HG03469 (cell line): ENCODE results near the gene RIMKLB.
"Not testable (repeated sequence)": the region's sequence is repeated elsewhere in the genome, so short reads cannot be mapped to it uniquely, and the experiment has no call there.

Experiments used
- ATAC-seq: cut with Tn5 transposase; IDR thresholded peaks from one replicate; pipeline ENCODE4 v1.9.1; 2021; ENCODE audit warnings: mild to moderate bottlenecking, moderate library complexity, moderate number of reproducible peaks; ENCODE audit not compliant: unreplicated experiment

RIMKLB gene

DNA sequence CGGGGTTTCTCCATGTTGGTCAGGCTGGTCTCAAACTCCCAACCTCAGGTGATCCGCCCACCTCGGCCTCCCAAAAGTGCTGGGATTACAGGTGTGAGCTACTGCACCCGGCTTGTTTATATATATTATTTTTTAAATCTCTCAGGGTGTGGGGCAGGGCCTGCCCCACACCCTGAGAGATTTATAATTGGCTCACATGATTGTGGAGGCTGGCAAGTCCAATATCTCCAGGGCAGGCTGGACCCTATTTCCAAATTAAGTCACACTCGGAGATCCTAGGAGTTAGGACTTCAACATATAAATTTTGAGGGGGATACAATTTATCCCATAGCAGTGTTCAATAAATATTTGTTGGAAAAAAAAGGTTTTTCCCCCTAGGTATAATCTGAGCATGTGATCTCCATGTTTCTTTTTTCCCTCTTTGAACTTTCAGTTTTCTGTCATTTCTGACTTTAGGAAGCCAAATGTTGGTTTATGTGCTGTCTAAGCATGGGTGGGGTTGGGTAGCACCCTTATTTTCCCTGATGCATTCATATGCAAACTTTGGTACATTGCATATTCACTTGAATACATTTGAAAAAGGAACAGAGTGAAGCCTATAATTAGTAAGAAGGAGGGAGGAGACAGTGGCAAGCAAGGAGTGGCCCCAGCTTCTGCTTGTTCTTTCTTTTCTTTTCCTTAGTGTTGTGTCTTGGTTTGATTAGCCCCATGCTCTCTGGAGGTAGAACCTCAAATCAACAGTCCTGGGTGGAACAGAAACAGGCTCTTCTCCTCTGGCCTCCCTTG is 116.0 kb downstream of the RIMKLB start:
- no peak for ATAC-seq

DNA sequence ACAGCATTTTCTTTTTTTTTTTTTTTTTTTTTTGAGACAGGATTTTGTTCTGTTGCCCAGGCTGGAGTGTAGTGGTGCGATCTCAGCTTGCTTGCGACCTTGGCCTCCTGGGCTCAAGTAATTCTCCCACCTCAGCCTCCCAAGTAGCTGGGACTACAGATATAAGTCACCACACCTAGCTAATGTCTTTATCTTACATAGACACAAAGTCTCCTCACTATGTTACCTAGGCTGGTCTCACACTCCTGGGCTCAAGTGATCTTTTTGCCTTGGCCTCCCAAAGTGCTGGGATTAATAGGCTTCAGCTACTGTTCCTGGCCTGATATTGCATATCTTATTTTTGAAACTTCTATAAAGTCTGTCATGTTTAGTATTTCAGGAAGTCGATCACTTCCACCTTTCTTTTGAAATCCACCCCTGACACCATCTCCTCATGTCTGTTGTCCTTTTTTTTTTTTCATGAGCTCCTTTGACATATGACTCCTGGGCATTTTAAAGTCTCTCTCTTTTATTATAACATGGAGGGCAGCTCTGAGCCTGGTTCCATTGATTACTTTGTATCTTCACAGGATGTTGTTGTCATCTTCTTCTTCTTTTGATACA is 118.8 kb downstream of the RIMKLB start:
- ATAC-seq = no peak

DNA sequence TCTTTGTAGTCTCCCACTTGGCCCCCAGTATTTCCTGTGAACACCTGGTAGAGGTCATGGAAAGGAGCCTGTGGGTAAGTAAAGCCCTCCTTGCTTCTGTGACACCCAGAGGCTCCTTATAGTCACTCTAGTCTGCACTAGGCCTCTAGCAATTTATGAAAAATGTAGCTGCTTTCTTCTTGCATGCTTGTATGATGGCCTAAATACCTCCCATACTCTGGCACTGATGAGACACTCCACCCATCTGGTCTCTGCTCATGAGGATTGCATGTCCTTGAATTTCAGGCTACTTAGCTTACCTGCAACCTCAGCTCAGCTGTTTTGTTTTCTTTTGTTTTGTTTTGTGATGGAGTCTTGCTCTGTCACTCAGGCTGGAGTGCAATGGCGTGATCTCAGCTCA is 120.1 kb downstream of the RIMKLB start:
- no peak for ATAC-seq

DNA sequence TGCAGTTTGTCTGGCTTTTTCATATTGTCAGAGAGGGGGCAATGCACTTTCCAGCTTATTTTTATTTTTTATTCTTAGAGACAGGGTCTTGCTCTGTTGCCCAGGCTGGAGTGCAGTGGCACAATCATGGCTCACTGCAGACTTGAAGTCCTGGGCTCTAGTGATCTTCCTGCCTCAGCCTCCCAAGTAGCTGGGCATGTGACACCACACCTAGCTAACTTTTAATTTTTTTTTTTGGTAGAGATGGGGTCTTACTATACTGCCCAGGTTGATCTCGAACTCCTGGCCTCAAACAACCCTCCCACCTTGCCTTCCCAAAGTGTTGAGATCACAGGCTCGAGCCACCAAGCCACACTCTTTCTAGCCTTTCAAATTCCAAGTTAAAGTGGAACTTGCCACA is 120.7 kb downstream of the RIMKLB start:
- no peak for ATAC-seq

DNA sequence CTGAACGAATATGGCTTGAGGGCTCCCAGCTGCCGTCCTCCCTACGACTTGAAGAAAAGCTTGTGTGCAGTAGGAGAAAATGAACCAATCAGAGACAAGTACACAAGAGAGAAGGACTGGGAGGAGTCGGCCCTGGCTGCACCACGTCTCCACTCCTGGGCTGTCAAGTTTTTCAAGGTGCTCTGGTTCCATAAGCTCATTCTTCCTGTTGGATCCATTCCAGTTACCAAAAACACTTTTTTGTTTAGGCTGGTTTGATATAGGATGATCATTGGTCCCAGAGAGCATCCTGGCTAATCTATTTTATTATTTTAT is 121.8 kb downstream of the RIMKLB start:
- ATAC-seq = no peak

DNA sequence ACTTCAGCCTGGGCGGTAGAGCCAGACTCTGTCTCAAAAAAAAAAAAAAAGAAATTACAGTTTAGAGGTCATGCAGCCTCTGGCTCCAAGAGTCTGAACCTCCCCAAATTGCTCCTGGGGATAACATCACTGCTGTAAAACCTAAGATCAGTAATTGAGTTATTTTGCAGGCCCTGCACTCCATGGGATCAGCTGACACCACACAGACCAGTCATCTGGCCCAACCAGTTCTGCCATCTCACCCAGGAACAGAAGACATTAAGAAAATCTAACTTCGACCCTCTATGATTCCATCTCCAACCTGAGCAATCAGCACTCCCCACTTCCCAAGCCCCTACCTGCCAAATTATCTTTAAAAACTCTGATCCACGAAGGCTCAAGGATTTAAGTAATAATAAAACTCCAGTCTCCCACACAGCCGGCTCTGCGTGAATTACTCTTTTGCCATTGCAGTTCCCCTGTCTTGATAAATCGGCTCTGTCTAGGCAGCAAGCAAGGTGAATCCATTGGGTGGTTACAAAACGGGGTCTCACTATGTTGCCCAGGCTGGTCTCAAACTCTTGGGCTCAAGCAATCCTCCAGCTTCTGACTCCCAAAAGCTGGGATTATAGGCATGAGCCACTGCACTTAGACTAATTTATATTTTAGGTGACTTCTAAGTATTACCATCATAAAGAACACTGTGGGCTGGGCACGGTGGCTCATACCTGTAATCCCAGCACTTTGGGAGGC is 123.1 kb downstream of the RIMKLB start:
- ATAC-seq = not testable (repeated sequence)

DNA sequence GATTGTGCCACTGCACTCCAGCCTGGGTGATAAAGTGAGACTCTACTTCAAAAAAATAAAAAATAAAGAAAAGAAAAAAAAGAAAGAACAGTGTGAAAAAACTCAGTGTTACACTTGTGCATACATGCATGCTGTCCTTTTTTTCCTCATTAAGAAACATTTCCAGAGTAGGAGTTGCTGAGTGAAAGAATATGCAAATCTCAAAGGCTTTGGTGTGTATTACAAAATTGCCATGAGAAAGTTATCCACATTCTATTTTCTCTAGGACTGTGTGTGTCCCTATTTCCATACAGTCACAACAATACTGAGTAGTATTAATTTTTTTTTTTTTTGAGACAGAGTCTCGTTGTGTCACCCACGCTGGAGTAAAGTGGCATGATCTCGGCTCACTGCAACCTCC is 123.8 kb downstream of the RIMKLB start:
- no peak for ATAC-seq

DNA sequence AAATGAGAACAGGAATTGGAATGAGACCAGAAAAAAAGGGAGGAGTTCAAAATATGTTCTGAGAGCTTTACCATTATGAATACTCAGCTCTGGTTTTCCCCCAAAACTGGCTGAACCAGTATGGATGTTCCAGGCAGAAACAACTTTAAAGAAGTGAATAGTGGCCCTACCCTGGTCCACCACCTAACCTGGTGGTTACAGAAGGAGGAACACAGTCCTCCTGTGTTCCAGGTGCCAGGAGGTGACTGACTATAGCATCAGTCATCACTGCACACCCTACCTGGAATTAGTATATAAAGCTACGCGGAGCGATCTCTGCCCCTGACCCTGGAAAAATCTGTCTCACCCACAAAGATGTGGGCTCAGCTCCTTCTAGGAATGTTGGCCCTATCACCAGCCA is 124.5 kb downstream of the RIMKLB start, which contains the start of gene A2ML1:
A2ML1 (plus strand) TSS at position 324 of the 400 bp plus-strand sequence; CDS start at position 355, 31 bp downstream.
- no peak for ATAC-seq

DNA sequence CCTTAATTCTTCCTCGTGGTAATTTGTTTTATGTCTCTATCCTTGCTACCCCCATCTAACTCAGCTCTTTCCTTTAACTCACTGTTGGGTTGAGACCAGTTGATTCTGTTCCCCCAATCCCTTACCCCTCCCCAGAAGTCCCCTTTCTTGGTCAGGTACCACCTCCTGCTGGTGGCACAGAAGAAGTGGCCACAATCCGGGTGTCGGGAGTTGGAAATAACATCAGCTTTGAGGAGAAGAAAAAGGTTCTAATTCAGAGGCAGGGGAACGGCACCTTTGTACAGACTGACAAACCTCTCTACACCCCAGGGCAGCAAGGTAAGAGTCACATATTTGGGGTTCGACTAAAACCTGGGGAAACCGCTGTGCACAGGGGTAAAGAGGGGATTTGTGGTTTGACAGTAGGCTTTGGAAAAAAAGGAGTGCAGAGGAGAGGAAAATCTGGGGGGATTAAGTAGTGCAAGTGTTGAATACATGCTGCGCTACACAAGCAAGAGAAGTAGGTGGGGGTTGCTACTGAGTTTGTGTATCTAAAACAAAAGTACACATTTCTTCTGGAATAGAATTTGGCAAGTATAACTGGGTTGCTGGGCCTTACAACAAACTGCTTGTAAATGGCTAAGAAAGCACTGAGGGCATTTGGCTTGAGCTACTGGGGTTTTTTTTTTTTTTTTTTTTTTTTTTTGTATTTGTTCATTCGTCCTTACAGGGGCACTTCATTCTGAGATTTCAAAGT is 125.9 kb downstream of the RIMKLB start:
- no peak for ATAC-seq

DNA sequence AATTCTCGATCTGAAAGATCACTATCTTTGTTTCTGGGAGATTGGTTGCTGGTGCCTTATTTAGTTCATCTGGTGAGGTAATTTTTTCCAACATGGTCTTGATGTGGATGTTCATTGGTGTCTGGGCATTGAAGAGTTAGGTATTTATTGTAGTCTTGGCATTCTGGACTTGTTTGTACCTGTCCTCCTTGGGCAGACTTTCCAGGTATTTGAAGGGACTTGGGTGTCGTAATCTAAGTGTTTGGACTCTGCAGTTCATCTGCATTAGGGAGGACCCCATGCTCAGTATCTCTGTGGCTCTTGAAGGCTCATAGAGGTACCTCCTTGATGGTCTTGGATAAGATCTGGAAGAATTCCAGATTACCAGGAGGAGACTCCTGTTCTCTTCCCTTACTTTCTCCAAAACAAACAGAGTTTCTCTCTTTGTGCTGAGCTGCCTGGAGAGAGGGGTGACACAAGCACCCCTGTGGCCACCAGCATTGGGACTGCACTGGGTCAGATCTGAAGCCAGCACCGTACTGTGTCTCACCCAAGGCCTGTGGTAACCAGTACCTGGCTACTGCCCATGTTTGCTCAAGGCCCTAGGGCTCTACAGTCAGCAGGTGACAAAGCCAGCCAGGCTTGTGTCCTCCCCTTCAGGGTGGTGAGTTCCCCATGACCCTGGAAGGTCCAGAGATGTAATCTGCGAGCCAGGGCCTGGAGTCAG is 129.9 kb downstream of the RIMKLB start:
- ATAC-seq = no peak

DNA sequence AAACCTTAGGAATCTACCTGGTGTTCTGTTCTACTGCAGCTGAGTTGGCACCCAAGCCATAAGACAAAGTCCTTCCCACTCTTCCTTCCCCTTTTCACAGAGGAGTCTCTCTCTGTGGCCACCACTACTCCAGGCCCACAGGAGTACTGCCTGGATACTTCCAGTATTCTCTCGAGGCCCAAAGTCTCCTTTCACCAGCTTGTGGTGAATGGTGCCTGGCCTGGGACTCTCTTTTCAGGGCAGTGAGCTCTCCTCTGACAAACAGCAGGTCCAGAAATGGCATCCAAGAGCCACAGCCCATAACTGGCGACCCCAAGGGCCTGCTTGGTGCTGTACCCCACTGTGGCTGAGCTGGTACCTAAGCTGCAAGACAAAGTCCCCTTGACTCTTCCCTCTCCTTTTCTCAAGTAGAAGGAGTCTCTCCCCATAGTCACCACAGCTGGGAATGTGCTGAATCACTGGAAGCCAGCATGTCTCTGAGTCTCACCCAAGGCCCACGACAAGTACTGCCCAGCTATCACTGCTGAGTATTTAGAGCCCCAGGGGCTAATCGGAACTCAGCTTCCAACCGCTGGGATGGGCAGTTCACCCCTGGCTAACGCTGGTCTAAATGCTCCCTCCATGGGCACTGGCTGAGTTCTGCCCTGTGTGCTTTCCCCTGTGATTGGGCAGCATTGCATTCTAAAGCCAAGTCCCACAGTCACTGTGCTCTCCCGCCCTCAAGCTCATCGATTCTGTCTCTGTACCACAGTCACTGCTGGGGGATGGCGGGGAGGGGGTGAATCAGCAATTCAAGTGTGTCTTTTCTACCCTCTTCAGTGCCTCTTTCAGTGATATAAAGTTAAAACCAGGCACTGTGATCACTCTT is 130.7 kb downstream of the RIMKLB start:
- ATAC-seq = no peak

DNA sequence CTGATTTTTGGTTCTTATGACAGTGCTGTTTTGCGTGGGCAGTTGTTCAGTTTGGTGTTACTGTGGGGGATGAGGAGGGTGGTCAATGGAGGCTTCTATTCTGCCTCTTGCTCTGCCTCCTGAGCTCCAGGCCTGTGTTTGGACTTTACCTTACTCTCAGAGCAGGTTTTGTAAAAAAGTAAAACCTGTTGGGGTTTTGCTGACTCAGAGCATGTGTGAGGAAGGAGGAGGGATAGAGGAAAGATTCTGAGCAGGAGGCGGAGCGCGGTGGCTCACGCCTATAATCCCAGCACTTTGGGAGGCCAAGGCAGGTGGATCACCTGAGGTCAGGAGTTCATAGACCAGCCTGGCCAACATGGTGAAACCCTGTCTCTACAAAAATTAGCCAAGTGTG is 131.3 kb downstream of the RIMKLB start:
- no peak for ATAC-seq

DNA sequence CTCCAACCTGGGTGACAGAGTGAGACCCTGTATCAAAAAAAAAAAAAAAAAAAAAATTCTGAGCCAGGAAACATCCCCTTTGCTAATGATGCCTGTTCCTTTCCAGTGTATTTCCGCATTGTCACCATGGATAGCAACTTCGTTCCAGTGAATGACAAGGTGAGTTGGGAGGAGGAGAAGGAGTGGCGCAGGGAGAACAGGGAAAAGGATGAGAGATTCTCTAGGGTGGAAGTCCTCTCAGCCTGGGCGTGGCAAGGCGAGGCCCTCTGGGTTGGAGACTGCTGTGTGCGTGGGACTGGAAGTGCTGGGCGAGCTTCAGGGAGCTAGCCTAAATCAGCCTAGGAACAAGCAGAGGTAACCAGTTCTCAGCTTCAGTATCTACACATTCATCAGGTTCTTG is 131.8 kb downstream of the RIMKLB start:
- ATAC-seq = no peak

DNA sequence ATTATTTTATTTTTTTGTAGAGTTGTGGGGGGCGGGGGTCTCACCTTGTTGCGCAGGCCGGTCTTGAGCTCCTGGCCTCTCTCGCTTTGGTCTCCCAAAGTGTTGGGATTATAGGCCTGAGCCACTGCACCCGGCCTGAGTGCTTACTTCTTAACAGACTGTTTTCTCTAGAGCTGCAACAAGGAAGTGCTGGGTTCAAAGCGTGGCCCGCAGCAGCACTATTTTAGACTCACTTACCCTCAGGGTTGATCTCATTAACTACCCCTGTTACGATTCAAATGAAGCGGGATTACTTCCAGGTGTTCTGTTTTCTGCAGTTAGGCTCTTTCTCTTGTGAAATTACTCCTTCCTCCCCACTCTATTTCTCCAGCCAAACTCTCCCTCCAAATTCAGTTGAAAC is 133.3 kb downstream of the RIMKLB start:
- ATAC-seq = no peak

DNA sequence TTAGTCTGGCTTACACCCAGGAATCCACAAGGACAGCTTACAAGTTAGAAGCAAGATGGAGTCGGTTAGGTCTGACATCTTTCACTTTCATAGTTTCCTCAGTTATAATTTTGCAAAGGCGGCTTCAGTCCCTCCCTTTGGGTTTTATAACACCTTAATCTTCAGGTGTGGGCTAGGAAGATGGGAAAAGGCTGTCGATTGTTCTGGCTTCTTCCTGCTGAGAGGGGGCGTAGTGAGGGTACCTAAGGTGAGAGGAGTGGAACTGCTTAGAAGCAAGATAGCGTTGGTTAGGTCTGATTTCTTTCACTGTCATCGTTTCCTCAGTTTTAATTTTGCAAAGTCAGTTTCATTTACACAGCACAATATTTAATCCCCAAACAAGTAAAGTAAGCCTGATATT is 134.7 kb downstream of the RIMKLB start:
- no peak for ATAC-seq
